Posterior cingulate gyrus (tissue), 11 donors: ENCODE data around the gene ZNF223.

ENCODE experiments used
- DNase-seq, 10 donors: peaks; one replicate each; pipeline versions ENCODE4 v3.0.0 to v3.0.0-alpha.2; 2020 to 2021; ENCODE audit warnings: mixed read lengths in 3 of 10
- intact Hi-C: fragments of 100-400 bp; cut with DNase I; formaldehyde crosslinking; loops from one replicate; pipeline ENCODE4 v1.15.1; 2023

ZNF223 gene

GRCh38 chr19:44051650-44052402 lies at the start of gene ZNF223:
Gene ZNF223, plus strand, starts transcription at chr19:44052036. Its CDS starts 3,141 bp downstream, at chr19:44055177.
- DNase-seq, result peak; percentile 95 to 99 (median 97)
- intact Hi-C loops, result loop anchor here (1.0 to 2.0 kb wide), 6 partner anchors 20 to 113 kb away; partner anchors contain the start of genes ZNF155, ZNF224, ZNF225 and ZNF226

DNA sequence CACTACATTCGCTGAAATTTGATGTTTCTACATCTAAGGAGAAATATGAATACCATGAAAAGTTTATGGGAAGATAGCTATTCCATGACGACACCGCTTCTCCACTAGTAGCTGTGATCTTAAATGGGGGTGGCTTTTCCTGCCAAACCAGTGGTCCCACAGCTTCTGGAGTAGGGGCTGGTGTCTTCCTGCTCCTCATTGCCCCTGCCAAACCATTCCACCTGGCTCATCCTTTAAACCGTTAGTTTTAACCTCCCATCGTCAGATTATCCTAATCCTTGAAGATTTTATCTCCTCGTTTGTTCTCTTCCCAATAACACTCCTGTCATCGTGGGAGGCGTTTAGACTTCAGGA lies 49.6 kb upstream of the ZNF223 start:
- no peak for DNase-seq
- intact Hi-C loops, result loop anchor here (1.0 to 5.0 kb wide), 7 partner anchors 18 to 305 kb away; partner anchors contain the start of genes ZNF155, ZNF221, ZNF222 and ZNF225

DNA sequence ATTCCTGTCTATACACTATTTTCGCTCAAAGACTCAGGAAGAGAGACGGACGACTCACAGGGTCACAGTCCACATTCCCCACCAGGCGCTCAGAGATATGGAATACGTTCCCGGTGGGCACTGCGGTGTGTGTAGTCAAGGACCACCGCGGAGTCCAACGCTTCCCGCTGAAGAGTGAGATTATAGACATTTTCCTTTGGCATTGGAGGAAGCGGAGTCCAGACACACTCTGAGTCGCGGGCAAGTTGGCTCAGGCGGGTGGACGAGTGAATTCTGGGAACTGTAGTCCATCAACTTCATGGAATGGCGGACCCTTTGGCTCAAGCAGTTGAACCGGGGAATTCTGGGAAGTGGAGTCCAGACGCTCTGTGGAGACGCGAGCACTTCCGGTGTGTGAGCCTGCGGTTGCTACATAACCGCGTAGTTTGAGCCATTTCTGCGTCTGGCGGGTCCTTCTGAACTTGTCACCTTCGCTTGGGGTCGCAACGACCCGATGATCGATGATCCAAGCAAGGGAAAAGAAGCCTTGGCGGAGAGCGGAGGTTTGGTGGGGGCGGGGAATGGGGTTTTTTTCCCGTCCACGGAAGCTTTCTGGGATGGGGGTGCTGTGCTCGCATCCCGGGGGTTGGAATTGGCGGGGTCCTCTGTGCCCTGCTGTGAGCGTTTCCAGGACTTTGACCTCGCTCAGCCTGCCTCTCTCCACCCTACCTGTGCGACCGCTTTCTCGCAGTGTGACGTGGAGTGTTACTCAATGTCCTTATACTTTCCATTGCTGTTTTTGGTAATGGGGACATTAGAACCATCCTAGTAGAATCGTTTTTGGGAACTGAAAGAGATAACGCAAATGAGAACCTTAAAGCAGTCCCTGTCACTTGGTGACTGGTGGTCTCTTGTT lies 49.0 kb upstream of the ZNF223 start, which contains the start of gene ZNF230:
TSS of gene ZNF230 (plus strand) at position 392 of the 895 bp plus-strand sequence. CDS start 4,122 bp downstream, outside the sequence.
- DNase-seq, result peak; percentile 84 to 98 (median 92)
- intact Hi-C loops, result loop anchor here (1.0 to 5.0 kb wide), 7 partner anchors 19 to 304 kb away; partner anchors contain the start of genes ZNF155, ZNF221, ZNF222 and ZNF225

GRCh38 chr19:44003461-44004009 lies 48.3 kb upstream of the ZNF223 start:
- peak in 1 of 10 donors; percentile 59 for DNase-seq
- intact Hi-C loops, result loop anchor here (2.0 to 5.0 kb wide), 3 partner anchors 21 to 304 kb away; partner anchors contain the start of genes ZNF222, ZNF235 and ZNF284

DNA sequence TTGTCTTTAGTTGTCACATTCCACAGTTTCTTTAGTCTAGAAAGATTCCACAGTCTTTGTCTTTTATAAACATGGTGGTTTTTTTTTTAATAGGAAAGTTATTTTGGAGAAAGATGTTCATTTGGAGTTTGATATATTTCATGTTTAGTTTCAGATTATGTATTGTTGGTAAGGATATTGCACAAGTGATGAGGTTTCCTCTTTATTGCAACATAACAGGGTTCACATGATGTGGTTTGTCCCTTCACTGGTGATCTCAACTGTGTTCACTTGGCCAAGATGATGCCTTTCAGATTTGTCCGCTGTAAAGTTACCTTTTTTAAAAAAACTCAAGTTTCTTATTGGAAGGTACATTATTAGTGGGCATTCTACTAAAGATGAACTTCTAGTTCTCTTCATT lies 45.9 kb upstream of the ZNF223 start:
- intact Hi-C loops, result no loop called here
- no peak for DNase-seq

- intact Hi-C loops, result no loop called here
- DNase-seq, result no peak
Observed at GRCh38 chr19:44007473-44007872, 44.4 kb upstream of the ZNF223 start.

- no peak for DNase-seq
- intact Hi-C loops, result no loop called here
Observed at GRCh38 chr19:44010468-44010867, 41.4 kb upstream of the ZNF223 start.

DNA sequence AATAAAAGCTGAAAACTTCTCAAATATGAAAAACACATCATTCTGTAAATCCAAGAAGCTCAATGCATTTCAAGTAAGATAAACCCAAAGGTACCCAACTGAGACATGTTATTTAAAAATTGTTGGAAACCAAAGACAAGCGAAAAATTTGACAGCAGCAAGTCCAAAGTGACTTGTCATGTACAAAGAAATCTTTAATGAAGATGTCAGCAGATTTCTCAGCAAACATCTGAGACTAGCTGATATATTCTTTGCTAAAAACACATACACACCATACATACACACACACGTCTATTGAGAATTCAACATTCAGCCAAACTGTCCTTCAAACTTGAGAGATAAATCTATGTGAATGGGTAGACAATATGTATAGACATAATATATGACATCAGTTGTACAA lies 32.3 kb upstream of the ZNF223 start:
- DNase-seq, result no peak
- intact Hi-C loops, result no loop called here

DNA sequence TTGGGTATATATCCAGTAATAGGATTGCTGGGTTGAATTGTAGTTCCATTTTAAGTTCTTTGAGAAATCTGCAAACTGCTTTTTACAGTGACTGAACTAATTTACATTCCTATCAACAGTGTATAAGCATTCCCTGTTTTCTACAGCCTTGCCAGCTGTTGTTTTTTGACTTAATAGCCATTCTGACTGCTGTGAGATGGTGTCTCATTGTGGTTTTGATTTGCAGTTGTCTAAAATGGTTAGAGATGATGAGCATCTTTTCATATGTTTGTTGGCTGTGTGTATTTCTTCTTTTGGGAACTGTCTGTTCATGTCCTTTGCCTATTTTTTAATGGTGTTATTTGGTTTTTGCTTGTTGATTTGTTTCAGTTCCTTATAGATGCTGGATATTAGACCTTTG lies 30.6 kb upstream of the ZNF223 start:
- no peak for DNase-seq
- intact Hi-C loops, result no loop called here

DNA sequence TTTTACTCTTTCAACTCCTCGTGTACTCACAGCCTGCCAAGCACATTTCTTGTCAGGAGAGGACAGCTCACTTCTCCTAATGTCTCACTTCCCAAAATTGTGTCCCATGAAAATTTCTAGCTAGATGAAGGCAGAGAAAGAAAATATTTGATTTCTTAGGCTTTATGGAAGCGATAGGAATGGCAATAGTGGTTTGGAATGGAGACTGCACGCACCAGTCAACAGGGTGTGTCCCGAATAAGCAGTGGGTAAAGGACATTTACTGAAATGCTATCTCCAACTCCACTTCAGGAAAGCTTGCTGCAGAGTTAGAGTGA lies 27.0 kb upstream of the ZNF223 start:
- DNase-seq, result no peak
- intact Hi-C loops, result loop anchor here (1.0 to 2.0 kb wide), 2 partner anchors 22 to 42 kb away; partner anchors contain the start of gene ZNF230

DNA sequence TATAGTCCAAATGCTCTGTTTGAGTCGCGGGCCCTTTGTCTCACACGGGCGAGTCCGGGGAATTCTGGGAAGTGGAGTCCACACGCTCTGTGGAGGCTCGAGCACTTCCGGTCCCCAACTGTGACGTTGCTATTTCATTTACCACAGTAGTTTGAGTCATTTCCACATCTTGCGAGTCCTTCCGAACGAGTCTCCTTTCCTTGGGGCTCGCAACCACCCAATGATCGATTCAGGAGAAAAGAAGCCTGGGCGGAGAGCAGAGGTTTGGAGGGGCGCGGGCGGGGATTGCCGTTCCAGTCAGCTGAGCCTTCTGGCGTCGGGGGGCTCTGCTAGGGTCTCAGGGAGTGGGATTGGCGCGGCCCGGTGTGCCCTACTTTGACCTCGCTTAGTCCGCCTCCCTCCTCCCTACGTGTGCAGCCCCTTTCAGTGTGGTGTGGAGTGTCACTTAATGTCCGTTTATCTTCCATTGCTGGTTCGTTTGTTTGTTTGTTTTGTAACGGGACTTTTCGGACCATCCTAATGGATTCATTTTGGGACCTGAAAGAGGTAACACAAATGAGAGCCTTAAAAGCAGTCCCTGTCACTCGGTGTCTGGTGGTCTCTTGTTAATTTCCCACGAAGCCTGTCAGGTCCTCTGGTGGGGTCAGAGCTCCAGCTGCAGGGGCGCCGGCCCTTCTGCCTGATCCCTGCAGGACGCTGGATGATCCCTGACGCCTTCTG lies 26.5 kb upstream of the ZNF223 start, which contains the start of gene ZNF222:
TSS of gene ZNF222 (plus strand) at position 163 of the 720 bp plus-strand sequence. CDS start at position 221, 58 bp downstream.
- intact Hi-C loops, result loop anchor here (1.0 to 2.0 kb wide), 2 partner anchors 23 to 42 kb away; partner anchors contain the start of gene ZNF230
- peak; percentile 71 to 97 (median 84) for DNase-seq

- intact Hi-C loops, result no loop called here
- DNase-seq, result no peak
Observed at GRCh38 chr19:44026622-44027021, 25.2 kb upstream of the ZNF223 start.

GRCh38 chr19:44032001-44032610 lies 19.7 kb upstream of the ZNF223 start:
- no peak for DNase-seq
- intact Hi-C loops, result no loop called here

GRCh38 chr19:44042147-44042546 lies 9.7 kb upstream of the ZNF223 start:
- intact Hi-C loops, result no loop called here

GRCh38 chr19:44050740-44051649 lies 841 bp upstream of the ZNF223 start:
- intact Hi-C loops, result loop anchor here (1.0 to 2.0 kb wide), 5 partner anchors 43 to 114 kb away; partner anchors contain the start of genes ZNF155, ZNF224, ZNF225 and ZNF226

More at GRCh38 chr19:44042147-44042546, 9.7 kb upstream of the ZNF223 start:
- no peak for DNase-seq

GRCh38 chr19:44055870-44056269 lies 4.0 kb downstream of the ZNF223 start:
- intact Hi-C loops, result no loop called here
- no peak for DNase-seq

More at GRCh38 chr19:44050740-44051649, 841 bp upstream of the ZNF223 start:
- DNase-seq, result peak in 6 of 10 donors; percentile 12 to 87 (median 64)

DNA sequence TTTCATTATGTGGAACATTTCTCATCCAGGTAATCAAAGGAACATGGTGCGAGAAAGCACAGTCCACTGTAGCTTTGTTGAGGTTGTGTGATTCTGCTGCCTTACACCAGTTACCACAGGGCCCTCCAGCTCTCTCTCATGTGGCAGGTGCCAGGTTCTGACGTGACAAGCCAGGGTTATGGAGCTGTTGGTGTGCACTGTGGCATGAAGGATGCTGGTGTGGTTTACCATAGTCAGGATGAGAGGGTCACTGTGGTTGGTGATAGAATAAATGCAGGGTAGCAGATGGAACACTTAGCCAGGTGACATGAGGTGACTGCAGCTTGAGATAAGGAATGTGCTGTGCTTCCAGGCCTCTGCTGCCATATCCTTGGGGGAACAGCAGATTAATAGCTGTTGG lies 7.4 kb downstream of the ZNF223 start:
- DNase-seq, result no peak
- intact Hi-C loops, result no loop called here

- intact Hi-C loops, result no loop called here
Observed at GRCh38 chr19:44061038-44061437, 9.2 kb downstream of the ZNF223 start.

More at GRCh38 chr19:44061038-44061437, 9.2 kb downstream of the ZNF223 start:
- no peak for DNase-seq
